ENCODE results near the gene DCAF4.

DCAF4 gene, protein sequence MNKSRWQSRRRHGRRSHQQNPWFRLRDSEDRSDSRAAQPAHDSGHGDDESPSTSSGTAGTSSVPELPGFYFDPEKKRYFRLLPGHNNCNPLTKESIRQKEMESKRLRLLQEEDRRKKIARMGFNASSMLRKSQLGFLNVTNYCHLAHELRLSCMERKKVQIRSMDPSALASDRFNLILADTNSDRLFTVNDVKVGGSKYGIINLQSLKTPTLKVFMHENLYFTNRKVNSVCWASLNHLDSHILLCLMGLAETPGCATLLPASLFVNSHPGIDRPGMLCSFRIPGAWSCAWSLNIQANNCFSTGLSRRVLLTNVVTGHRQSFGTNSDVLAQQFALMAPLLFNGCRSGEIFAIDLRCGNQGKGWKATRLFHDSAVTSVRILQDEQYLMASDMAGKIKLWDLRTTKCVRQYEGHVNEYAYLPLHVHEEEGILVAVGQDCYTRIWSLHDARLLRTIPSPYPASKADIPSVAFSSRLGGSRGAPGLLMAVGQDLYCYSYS

DNA sequence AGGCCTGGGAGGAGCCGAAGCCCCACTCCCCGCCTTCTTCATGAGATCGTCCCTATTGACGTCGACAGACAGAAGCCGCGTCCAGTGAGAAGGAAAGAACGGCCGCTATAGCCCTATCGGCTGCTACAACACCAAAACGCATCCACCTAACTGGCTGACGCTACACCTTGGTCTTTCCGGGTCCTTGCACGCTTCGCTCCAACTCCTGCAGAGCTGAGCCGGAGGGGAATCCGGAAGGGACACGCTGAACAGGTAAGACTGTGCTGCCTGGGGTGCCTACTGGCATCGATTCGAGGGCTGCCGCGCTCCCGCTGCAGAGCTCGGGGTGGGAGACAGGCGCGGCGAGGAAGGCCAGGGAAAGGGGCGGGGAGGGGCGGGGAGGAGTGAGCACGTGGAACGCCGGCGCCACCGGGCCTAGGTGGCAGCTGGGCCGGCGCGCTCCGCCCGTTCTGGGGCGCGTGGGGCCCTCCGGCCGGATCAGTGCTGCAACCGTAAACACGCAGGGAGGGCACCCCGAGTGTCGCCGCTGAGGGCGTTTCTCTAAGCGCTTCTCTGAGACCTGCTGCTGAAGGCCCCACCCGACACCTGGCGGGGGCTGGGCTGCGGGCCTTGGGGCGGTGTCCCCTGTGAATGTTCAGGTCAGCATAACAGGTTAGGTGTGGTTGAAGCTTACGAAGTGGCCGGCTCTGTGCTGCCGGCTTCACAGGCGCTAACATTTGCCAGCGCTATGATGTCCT is at the start of gene DCAF4:
DCAF4 (plus strand) TSS at position 173 of the 737 bp plus-strand sequence. CDS start 11,515 bp downstream, outside the sequence.
- peak; percentile 76 for DNase-seq

DNA sequence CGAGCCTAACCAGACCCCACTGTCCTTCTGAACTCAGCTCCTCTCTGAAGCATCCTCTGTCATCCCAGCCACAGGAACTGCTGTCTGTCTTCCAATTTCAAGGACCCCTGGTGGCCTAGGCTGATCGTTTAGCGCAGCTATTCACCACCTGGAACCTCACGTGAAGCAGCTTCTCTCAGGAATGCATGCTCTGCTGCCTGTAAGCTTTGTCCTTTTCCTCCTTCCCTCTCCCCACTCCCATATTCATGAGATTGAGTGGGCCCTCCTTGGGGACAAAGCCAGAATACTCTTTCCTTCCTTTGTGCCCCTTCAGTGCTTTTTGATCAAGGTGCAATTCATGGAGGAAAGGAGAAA is 49.6 kb upstream of the DCAF4 start:
- no peak for DNase-seq

DNA sequence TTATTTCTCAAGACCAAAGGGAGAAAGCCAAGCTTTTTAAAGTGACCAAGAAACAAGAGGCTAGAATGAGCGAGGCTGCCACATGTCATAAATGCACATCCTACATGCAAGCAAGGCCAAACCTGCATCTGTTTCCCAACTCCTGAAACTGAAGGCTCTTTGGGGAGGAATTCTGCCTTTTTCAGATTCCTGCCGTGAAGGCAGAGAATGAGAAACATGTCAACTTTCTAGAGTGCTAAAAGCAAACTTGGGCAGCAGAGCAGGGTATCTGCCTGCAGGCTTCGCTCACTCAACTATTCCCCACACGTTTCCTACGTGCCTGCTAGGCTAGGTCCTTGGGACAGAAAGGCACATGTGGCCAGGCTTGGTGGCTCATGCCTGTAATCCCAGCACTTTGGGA is 47.5 kb upstream of the DCAF4 start:
- DNase-seq = no peak

DNA sequence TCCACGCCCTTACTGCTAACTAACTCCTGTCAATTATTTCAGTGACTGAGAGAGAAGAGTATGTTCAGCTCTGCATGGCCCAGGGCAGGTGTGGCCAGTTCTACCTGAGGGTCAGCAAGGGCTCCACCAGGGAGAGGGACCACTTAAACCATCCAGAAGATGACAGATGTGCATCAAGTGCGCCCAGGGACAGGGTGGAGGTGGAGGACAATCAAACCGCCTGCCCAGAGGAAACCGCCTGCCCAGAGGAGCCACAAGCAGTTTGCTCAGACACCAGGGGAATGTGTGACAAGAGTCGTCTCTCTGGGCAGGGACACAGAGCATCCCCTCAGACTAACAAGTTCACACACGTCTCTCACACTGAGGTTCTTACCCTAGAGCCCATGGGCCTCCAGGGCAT is 46.8 kb upstream of the DCAF4 start:
- DNase-seq = no peak

DNA sequence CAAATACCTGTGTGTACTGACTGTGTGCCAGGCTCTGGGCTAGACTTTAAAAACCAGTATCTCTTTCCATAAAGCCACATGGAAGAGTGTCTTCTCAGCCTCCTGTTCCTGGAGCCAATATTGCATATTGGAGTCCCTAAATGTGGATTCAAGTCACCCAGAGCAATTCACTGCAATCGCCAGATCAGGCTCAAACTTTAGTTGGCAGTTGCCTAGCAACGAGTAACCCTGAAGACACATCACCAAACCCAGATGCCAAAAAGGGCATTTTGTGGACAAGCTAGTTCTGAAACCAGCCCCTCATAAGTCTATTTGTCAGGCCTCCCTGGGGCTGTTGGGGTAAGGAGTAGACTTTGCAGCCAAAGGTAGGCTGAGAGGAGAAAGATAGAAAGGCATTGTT is 46.1 kb upstream of the DCAF4 start:
- no peak for DNase-seq

DNA sequence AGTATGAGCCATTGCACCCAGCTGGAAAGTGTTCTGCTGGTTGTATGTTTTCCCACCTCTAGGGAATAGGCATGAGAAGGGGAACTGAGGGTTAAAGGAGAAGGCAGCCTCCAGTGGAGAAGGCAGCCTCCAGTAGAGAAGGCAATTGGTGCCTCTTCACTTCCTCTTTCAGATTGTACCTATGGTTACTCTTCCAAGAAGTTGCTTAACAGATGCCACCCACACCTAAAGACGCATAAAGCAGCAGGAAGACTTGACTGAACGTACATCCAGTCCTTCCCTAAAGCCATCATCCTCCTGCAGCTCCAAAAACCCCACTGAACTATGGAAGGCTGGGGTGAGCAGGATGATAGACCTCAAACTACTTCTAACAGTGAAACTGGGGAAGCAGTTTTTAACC is 45.4 kb upstream of the DCAF4 start:
- DNase-seq = no peak

DNA sequence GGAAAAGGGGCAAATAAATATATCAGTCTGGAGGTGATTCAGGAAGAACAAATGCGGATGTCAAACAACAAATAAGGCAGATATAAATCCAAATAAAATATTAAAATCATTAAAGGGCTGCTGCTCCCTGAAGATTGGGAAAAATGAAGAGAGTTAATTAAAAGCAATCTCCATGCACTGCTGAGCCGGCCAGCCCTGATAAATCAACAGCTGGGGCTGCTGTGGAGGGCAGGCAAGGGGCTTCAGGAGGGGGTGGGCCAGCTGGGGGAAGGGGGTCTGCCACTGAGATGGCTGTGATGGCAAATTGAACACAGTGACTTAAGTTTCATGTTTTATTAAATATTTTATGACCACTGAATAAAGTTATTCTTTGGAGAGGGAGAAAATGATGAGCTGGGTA is 44.7 kb upstream of the DCAF4 start:
- DNase-seq = no peak

DNA sequence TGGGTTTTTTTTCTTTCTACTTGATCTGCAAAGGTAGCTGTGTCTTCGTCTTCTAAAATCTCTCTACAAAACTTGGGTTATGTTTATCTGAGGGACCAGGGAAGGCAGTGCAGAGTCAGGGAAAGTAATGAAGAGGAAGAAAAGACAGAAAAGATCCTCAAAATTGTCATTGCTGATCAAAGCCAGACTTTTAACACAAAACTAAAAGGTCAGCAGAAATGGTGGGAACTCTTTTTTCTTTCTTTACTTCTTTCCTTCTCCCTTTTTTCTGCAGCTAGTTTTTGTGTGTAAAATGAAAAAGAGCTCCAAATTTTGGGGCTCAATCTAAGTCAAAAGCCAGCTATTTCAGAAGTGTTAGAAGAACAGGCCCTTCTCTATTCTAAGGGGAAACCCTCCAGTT is 44.2 kb upstream of the DCAF4 start:
- no peak for DNase-seq

DNA sequence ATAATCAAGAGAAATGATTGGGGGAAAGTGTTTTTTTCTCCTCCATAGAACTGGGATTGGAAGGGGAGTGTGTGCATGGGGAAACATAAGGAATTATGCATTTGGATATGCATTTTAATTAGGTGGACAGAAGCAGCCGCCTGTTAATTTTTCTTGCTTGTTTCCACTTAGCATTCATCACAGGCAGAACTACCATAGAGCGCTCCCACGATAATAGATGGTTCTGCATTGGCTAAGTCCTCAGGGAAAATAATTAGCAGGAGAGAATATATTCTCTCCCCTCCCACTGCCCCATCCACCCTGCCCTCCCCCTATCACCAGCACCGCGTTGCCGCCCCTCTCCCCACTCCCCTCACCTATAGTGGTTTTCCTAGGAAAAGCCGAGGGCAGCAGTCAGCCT is 43.8 kb upstream of the DCAF4 start:
- no peak for DNase-seq

DNA sequence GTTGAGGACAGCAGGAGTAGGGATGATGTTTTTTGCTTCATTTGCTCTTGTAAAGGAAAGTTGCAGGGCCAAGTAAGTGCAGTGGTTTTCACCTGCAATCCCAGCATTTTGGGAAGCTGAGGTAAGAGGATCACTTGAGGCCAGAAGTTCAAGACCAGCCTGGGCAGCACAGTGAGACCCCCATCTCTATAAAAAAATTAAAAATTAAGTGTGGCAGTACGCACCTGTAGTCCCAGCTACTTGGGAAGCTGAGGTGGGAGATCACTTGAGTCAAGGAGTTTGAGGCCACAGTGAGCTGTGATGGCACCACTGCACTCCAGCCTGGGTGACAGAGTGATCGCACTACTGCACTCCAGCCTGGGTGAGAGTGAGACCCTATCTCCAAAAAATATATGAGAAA is 43.2 kb upstream of the DCAF4 start:
- DNase-seq = no peak

DNA sequence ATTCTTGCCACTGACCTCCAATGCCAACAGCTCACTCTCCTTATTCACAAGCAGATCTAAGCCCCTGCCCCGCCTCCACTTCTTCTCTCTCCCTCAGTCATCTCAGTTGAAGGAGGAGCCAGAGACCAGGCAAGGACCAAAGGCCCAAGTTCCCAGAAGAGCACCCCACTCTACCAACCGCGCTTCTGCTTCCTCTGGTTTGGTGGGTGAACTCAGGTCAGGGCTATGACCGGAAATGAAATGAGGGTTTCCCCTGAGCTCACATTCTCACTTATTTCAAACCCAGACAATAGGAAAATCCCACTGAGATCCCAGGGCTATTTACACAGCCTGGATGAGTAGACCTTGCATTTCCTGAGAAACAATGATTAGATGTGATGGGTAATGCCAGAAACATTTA is 42.3 kb upstream of the DCAF4 start:
- no peak for DNase-seq

DNA sequence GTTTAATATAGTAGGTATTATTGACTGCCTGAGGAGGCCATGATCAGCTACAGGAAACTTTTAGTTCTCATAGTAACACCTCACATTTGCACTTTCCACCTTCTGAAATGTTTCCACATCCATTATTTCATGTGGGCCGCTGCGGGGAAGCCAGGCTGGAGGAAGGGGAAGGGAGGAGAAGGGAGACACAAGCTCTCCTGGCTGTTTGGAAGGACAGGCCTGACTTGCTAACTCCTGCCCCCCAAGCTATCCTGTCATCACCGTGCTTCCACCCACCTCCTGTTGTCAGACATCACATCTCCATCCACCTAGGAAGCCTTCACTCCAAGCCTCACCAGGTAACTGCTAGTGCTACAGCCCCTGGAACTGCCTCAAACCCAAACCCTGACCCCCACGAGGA is 41.9 kb upstream of the DCAF4 start:
- no peak for DNase-seq

DNA sequence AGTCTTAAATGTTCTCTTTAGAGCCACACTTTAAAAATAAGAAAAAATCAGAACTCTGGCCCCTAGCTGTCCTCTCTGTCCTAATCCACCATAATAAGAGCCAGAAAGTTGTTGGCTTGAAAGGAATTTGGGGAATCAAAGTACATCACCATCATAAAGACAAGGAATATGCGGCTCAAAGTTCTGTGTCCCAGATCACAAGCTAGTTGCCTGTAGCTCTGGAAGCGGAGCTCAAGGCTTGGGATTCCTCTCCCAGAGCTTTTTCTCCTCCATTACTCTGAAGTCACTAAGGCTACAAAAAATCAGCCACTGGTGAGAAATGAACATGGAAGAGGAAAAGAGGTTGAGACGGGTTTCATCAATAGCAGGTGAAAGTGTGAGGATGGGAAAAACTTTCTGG is 38.8 kb upstream of the DCAF4 start:
- DNase-seq = no peak

DNA sequence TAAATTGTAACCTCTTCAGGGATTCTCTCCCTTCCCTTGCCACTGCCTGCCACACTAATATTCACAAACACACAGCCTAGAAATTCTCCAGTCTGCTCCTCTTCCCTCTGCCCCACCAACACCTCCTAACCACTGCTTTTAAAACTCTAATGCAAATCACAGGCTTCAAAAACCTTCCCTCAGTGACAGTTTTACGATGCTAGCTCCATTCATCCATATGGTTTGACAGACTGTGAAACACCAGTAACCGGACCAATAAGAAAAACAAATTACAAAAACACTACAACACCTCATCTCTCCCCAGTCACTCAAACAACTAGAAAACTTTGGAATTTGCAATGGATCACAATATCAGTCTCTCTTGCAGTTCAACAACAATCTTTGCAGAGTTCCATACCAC is 38.1 kb upstream of the DCAF4 start:
- DNase-seq = no peak

DNA sequence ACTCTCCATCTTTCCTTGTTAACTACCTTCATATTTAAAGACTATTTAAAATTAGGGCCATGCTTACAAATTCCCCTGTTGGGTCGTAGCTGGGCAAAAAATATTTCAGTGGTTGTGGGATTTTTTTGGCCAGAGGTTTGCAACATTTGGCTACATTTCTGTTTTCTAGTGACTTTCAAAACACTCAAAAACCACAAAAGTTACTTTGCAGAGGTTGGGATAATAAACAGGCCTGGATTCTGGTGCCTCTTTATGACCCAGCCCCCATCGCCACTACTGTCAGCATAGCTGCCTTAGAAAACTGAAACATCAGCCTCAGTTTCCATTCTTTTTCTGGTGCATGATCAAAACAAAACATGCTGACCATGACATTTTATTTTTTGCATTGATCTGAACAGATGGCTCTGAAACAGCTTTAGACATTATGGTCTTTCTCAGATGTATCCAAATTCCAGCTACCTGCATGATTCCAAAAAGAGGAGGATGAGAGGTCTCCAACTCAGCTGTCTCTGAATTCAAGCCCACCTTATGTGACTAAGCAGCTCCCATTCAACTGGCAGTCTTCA is 37.5 kb upstream of the DCAF4 start:
- DNase-seq = no peak

DNA sequence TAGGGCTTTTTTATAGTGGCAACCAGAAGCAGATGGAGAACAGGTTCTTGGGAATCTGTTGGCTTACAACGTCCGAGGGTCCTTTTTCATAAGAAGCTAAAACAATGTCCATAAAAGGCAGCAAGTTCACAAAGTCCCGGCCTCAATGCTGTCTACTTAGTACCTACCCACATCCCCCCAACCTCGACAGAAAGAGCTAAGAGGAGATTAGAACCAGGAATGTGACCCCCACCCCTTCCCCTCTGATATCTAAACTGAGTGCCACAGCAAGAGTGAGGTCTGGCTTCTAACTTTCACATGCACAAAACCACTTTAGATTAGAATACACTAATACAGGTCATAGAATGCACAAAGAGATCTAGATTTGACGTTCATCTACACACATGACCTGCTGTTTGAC is 36.9 kb upstream of the DCAF4 start:
- no peak for DNase-seq

DNA sequence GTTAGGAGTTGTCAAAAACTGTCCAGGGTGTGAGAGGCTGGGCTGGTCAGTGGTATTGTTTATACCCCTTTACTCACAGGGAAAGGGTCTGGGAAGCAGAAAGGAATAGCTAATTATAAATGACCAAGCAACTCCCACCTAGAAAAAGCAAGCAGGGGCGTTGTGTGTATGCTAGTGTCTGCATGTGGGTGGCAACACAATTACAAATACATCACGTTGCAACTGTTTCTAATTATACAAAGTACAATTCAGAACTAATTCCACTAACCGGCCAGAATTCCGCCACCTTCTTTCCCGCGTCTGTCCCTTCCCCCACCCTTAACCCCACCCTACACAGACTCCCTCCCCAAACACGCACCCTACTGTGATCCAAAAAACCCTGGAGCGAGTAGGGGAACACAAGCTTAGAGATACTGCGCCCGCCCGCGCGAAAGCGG is 34.6 kb upstream of the DCAF4 start:
- no peak for DNase-seq

DNA sequence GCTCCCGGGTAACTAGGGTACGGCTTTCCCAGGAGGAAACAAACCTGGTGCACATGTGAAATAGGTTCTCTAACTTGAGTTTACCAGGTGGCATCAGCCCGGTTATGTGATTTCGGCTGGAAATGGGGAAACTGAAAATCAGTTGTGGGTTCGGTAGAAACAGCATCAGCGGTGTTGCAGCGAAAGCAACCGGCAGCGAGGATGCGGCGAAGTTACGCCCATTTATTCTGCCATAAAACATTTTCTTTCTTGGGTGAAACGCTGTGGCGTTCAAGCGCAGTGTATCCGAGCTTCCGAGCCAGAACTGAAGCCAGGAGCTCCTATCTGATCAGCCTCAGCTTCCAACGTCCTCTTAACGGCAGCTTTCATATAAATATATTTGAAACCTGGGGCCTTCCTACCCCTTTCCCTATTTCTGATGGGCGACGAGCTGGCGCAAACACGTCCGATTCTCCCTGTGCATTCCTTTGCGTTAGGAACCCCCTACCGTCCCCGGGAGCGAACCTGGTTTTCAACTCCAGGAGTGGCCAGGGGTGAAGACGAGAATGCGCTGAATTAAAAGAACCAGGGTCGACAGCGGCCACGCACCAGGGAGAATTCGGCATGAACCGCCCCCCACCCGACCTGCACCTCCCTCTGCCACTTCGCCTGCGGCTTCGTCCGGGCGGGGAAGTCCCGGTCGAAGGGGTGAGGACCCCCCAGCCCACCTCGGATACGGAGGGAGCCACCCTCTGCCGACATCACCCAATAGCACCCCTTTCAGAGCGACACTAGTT is 34.0 kb upstream of the DCAF4 start:
- no peak for DNase-seq

DNA sequence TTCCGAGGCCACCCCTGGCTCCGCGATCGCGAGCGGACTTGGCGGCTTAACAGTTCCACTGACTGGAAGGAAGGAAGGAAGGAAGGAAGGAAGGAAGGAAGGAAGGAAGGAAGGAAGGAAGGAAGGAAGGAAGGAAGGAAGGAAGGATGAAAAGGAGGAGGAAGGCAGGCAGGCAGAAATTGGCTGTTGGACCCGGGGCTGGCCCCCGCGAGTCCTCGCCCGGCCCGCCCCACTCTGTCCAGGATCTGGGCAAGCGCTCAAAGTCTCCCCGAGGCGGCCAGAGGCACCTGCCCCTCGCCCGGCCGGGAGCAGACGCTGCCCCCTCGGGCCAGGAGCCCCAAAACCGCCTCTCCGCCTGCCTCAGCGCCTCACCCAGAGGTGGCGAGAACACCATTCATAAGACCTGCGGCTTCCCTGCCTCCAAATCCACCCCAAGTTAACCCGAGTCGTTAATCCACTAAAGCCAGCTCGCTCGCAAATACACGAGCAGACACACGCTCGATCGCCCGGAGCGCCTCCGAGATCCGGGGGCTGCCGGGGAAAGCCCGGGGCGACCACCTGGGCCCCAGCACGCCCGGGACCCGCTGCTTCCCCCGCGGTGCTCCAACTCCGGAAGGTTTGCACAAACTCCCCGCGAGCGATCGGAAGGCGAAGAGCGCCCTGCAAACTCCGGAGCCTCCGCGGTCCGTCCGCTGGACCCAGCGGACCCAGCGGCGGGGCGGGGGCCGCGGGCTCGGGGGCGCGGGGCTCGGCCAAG is 33.2 kb upstream of the DCAF4 start:
- DNase-seq = no peak

DNA sequence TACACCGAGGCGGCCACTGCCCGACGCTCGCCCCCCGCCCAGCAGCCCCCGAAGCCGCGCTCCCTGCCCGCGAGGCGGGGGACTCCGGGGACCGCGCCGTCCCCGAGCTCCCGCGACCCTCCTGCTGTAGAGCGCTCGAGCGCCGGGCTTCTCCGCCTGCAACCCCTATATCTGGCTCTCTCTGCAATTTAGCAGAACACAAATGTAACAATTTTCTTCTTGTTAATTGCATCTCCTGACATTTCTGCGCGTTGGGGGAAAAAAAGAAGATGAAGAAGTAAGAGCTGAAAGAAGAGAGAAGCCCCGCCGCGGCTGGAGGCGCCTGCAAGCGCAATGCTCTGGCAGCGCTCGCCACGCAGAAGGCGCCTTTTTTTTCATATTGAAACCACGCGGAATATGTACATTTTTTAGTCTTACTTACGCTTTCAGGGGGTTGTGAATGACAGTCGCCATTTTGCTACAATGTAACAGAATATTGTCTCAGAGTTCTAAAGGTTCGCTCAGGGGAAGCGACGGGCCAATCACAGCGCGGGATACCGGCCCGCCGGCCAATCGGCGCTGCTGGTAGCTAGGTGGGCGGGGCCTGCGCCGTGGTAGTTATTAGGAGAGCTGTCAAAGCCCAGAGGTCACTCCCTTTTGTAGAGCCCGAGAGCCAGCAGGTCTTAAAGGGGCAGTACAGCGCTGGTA is 32.5 kb upstream of the DCAF4 start, which contains the start of gene DPF3:
DPF3 (minus strand) TSS at position 466 of the 687 bp plus-strand sequence; CDS start at position 453, 13 bp downstream.
- DNase-seq = no peak

DNA sequence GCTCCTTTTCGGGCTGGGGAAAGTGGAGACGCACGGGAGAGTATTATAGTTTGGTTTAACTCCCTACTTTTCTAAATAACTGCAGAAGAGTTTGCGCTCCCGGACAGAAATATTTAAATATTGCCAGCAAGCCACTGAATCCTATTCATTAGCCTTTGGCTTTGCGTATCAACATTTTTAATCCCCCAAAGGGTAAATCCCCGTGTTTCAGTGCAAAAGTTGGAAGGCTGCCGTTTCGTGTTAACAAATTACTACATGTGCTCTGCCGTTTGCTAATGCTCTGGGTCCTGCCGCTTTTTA is 32.0 kb upstream of the DCAF4 start:
- DNase-seq = no peak
